ENCODE results near the gene CNTN1.

The CNTN1 gene

GRCh38 chr12:41018010-41018409 is 325.8 kb downstream of the CNTN1 start:
- no peak for TF ChIP-seq CTCF (IDR thresholded peaks at IDR 0.05)

DNA sequence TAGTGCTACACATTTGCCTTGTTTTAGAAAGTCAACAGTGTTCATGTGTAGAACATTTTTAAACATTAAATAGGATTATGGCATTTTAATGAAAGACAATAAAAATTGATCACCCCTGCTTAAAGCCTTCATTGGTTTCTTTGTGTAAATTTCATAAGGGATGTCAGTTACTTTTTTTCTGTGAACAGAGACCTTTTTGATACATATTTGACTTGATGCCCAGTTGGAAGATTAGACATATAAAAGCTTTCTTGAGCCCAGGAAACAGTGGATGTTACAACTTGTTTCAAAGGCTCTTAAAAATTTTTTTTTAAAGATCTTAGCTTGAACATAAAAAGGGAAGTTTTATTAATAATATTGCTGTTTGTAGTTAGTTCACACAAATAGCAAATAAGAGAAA is 327.2 kb downstream of the CNTN1 start:
- TF ChIP-seq CTCF (IDR thresholded peaks at IDR 0.05) = no peak

GRCh38 chr12:41023836-41024235 is 331.6 kb downstream of the CNTN1 start:
- TF ChIP-seq CTCF (IDR thresholded peaks at IDR 0.05) = no peak

DNA sequence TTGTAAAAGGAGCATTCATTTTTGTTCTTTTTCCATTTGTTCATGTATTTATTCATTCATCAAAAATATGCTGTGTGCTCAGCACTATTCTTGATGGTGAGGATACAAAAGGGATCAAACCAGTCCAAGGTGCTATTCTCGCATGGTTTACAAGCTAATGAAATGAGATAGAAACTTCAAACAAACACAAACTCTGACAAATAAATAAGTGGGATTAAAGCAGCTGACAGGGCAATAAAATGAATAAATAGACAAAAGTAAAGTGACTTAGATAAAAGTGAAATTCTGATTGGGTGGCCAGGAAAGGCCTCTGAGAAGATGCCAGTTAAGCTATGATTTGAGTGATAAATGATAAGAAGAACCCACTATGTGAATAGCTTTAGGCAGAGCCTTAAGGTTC is 333.9 kb downstream of the CNTN1 start:
- no peak for TF ChIP-seq CTCF (IDR thresholded peaks at IDR 0.05)

DNA sequence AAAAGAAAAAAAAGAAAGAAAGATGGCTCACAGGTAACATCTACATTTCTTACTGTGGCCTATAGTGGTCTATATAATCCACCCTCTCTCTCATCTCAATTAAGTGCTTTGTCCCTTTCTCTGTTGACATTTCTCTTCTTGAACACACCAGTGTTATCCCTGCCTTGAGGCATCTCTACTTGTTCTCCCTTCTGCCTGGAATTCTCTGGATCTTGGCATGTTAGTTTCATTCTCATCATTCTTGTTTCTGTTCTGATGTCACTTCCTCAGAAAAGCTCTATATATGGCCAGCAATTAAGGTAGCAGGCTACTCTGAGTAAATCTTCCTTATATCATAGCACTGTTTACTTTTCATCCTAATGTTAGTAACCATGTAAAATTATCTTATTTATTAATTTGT is 340.1 kb downstream of the CNTN1 start:
- TF ChIP-seq CTCF (IDR thresholded peaks at IDR 0.05) = no peak

GRCh38 chr12:41034686-41035085 is 342.4 kb downstream of the CNTN1 start:
- no peak for TF ChIP-seq CTCF (IDR thresholded peaks at IDR 0.05)

DNA sequence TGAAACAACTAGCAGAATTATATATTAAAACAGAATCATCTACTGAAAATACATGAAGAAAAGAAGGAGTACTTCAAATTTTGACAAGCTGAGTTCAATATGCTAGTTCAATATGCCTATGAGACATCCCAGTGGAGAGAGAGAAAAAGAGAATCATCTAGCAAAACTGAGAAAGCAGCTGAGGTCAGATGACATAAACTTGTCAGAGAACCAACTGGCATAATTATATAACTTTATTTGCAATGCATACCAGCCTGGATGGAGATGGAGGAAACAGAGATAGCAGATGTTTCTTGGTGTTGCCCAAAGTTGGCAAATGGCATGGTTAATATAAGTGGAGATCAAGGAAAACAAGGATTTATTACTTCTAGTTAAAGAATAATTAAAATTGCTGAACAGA is 347.2 kb downstream of the CNTN1 start:
- TF ChIP-seq CTCF (IDR thresholded peaks at IDR 0.05) = no peak

DNA sequence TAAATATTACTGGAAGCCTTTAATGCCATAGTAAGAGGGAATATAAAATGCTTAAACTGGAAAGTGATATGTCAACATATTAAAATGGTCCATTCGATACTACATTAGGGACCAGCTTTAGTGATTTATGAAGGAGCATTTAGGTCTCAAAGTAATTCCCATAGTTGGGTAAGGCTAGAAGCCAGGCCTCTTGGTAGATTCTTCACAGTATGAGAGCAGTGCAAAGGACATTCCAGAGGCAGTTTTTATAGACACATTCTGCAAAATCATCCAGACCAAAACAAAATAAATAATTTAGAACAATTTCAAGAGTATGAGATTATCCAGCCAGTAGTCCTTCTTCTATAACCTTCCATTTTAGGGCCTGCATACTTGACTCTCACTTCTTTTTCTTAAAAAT is 353.3 kb downstream of the CNTN1 start:
- TF ChIP-seq CTCF (IDR thresholded peaks at IDR 0.05) = no peak
